Measurements from ENCODE around the gene MCF2L. TPM values are rescaled to one million over a fixed set of nuclear protein-coding genes. Genes with fewer than 3 reads are reported as not detected.

MCF2L gene
- total RNA-seq, 4 donors from 2014 or later = 25.0 to 103 (median 61.0) TPM

GRCh38 chr13:113092776-113093579, 124.0 kb downstream of the MCF2L start:
- H3K9me3 ChIP-seq = no peaks in the 10 kb centered on the region
- no peak for TF ChIP-seq CTCF (IDR thresholded peaks at IDR 0.05)
- TF ChIP-seq POLR2A (IDR thresholded peaks at IDR 0.05) = no peak
- intact Hi-C loops (cut with DNase I; ENCODE audit: low total_unique reads) = no loop called here
- DNase-seq = no peak
- no peaks in the 10 kb centered on the region for H3K36me3 ChIP-seq
- H3K4me1 ChIP-seq = no peaks in the 10 kb centered on the region
- no peak overlapping the region for H3K4me3 ChIP-seq
- H3K27me3 ChIP-seq = no peaks in the 10 kb centered on the region
- H3K27ac ChIP-seq = no peak overlapping the region

GRCh38 chr13:113093580-113094409, 124.8 kb downstream of the MCF2L start:
- no peak for TF ChIP-seq CTCF (IDR thresholded peaks at IDR 0.05)
- no peak for TF ChIP-seq POLR2A (IDR thresholded peaks at IDR 0.05)
- Histone ChIP-seq H3K36me3 (no peaks in the 10 kb centered on the region), H3K4me3 (no peak overlapping the region), H3K4me1 (no peaks in the 10 kb centered on the region), H3K27me3 (no peaks in the 10 kb centered on the region), H3K9me3 (no peaks in the 10 kb centered on the region), H3K27ac (no peak overlapping the region)
- intact Hi-C loops (cut with DNase I; ENCODE audit: low total_unique reads) = no loop called here
- DNase-seq = no peak

- Histone ChIP-seq H3K9me3 (no peaks in the 10 kb centered on the region), H3K27me3 (no peaks in the 10 kb centered on the region), H3K36me3 (no peaks in the 10 kb centered on the region), H3K4me1 (no peaks in the 10 kb centered on the region), H3K4me3 (no peak overlapping the region), H3K27ac (no peak overlapping the region)
- intact Hi-C loops (cut with DNase I; ENCODE audit: low total_unique reads) = no loop called here
- TF ChIP-seq CTCF (IDR thresholded peaks at IDR 0.05) (no peak), POLR2A (IDR thresholded peaks at IDR 0.05) (no peak)
- DNase-seq = no peak
These were observed 125.4 kb downstream of the MCF2L start for GRCh38 chr13:113094410-113094800.

GRCh38 chr13:113095146-113096051, 126.4 kb downstream of the MCF2L start:
- Histone ChIP-seq H3K4me3 (no peak overlapping the region), H3K4me1 (no peaks in the 10 kb centered on the region), H3K36me3 (no peaks in the 10 kb centered on the region), H3K27ac (no peak overlapping the region), H3K27me3 (no peaks in the 10 kb centered on the region), H3K9me3 (no peaks in the 10 kb centered on the region)
- TF ChIP-seq CTCF (IDR thresholded peaks at IDR 0.05) = no peak
- TF ChIP-seq POLR2A (IDR thresholded peaks at IDR 0.05) = no peak
- intact Hi-C loops (cut with DNase I; ENCODE audit: low total_unique reads) = no loop called here
- no peak for DNase-seq
